GM23338 (cell line): ENCODE results near the gene PGLYRP1. TPM values are rescaled to one million over a fixed set of nuclear protein-coding genes. Genes with fewer than 3 reads are reported as not detected.

Experiments
- ATAC-seq: fragments of 200-7000 bp; cut with Tn5 transposase; 3 replicates; pipeline ENCODE4 v1.9.1; 2020
- DNase-seq: peaks from one replicate; pipeline ENCODE4 v3.0.0-alpha.2; 2015; ENCODE audit warnings: low spot score
- H2AFZ ChIP-seq: fragments of 200-600 bp; sonication (generic); 2 replicates; pipeline ENCODE4 v1.8.0; 2016; ENCODE audit warnings: antibody characterized with exemption, mild to moderate bottlenecking, moderate library complexity
- H3F3A ChIP-seq: fragments of 200-600 bp; sonication (generic); replicated peaks from 2 replicates; pipeline ENCODE4 v1.8.0; 2017; ENCODE audit warnings: antibody characterized with exemption, mixed run types, low read depth
- H3K27ac ChIP-seq: fragments of 200-600 bp; sonication (generic); 2 replicates; pipeline ENCODE4 v1.6.1; 2016; ENCODE audit warnings: low read depth
- H3K27me3 ChIP-seq: fragments of 200-600 bp; sonication (generic); 2 replicates; pipeline ENCODE4 v1.8.0; 2016; ENCODE audit warnings: mild to moderate bottlenecking, mixed run types, moderate library complexity; ENCODE audit not compliant: insufficient read depth
- H3K36me3 ChIP-seq: fragments of 200-600 bp; sonication (generic); 2 replicates; pipeline ENCODE4 v1.8.0; 2016; ENCODE audit warnings: mild to moderate bottlenecking; ENCODE audit not compliant: insufficient read depth
- H3K4me1 ChIP-seq: fragments of 200-600 bp; sonication (generic); 2 replicates; pipeline ENCODE4 v1.8.0; 2016; ENCODE audit warnings: mild to moderate bottlenecking, moderate library complexity; ENCODE audit not compliant: insufficient read depth
- H3K4me2 ChIP-seq: fragments of 200-600 bp; sonication (generic); 2 replicates; pipeline ENCODE4 v1.7.1; 2017; ENCODE audit warnings: mixed run types
- H3K4me3 ChIP-seq: fragments of 200-600 bp; sonication (generic); 2 replicates; pipeline ENCODE4 v1.6.1; 2016; ENCODE audit warnings: mixed run types
- H3K79me2 ChIP-seq: fragments of 200-600 bp; sonication (generic); replicated peaks from 2 replicates; pipeline ENCODE4 v1.8.0; 2017; ENCODE audit warnings: mild to moderate bottlenecking; ENCODE audit not compliant: insufficient read depth
- H3K9me2 ChIP-seq: fragments of 200-600 bp; sonication (generic); 2 replicates; pipeline ENCODE4 v1.8.0; 2017; ENCODE audit not compliant: insufficient read depth
- H4K20me1 ChIP-seq: fragments of 200-600 bp; sonication (generic); replicated peaks from 2 replicates; pipeline ENCODE4 v1.8.0; 2017; ENCODE audit warnings: mild to moderate bottlenecking; ENCODE audit not compliant: insufficient read depth
- H3K27ac Mint-ChIP-seq: 2 replicates; pipeline ENCODE4 v1.8.0; 2020; ENCODE audit warnings: inconsistent platforms, mild to moderate bottlenecking, moderate library complexity, mixed read lengths
- H3K27me3 Mint-ChIP-seq: 3 replicates; pipeline ENCODE4 v1.8.0; 2022; ENCODE audit warnings: low read depth, mild to moderate bottlenecking, moderate library complexity, mixed read lengths, inconsistent platforms; ENCODE audit not compliant: insufficient read depth, poor library complexity
- H3K36me3 Mint-ChIP-seq: 3 replicates; pipeline ENCODE4 v1.8.0; 2021; ENCODE audit warnings: low read depth, mild to moderate bottlenecking, inconsistent platforms, moderate library complexity, mixed read lengths
- H3K4me1 Mint-ChIP-seq: 3 replicates; pipeline ENCODE4 v1.8.0; 2020; ENCODE audit warnings: mild to moderate bottlenecking, inconsistent platforms, mixed read lengths
- H3K4me3 Mint-ChIP-seq: 3 replicates; pipeline ENCODE4 v1.8.0; 2021; ENCODE audit warnings: moderate library complexity, mild to moderate bottlenecking, inconsistent platforms, mixed read lengths
- H3K9me3 Mint-ChIP-seq: 3 replicates; pipeline ENCODE4 v1.8.0; 2020; ENCODE audit warnings: moderate library complexity, mild to moderate bottlenecking, inconsistent platforms, mixed read lengths
- NANOG ChIP-seq: IDR thresholded peaks from 2 replicates; pipeline ENCODE4 v1.6.1; 2016; ENCODE audit warnings: antibody characterized with exemption, borderline replicate concordance
- ZNF114 ChIP-seq: fragments of 250-450 bp; sonication (Bioruptor Pico); IDR thresholded peaks from 2 replicates; pipeline ENCODE4 v1.5.0; 2020; ENCODE audit warnings: mild to moderate bottlenecking, moderate library complexity
- polyA plus RNA-seq: library from polyadenylated mRNA; unstranded; fragments of >200 nt; fragmentation: Nextera tagmentation; extraction: Ambion mirVana; gene quantifications from 2 replicates; pipeline ENCODE4 v1.2.1, GENCODE V29; 2016
- total RNA-seq: library from RNA; depleted of rRNA; stranded (reverse); fragments of >200 nt; shearing (Covaris generic); gene quantifications from 2 replicates; pipeline ENCODE4 v1.2.3, GENCODE V29; 2014
- TF ChIP-seq, protein P1 (sequence below): IDR thresholded peaks from one replicate; pipeline ENCODE4 v1.6.1; 2018; ENCODE audit warnings: antibody characterized with exemption; ENCODE audit not compliant: unreplicated experiment
- TF ChIP-seq, protein P2 (sequence below), 2 experiments: fragments of 200-600 bp in 1 of 2; sonication (generic) in 1 of 2; conservative IDR thresholded peaks; 2 replicates each; pipeline versions ENCODE4 v1.5.1 to v1.6.1; 2016 to 2017; ENCODE audit warnings: antibody characterized with exemption in 2 of 2, low read depth in 2 of 2, mild to moderate bottlenecking in 2 of 2, moderate library complexity in 1 of 2

PGLYRP1 gene
- total and polyA plus RNA-seq, 2 experiments from 2014 or later: not detected

DNA sequence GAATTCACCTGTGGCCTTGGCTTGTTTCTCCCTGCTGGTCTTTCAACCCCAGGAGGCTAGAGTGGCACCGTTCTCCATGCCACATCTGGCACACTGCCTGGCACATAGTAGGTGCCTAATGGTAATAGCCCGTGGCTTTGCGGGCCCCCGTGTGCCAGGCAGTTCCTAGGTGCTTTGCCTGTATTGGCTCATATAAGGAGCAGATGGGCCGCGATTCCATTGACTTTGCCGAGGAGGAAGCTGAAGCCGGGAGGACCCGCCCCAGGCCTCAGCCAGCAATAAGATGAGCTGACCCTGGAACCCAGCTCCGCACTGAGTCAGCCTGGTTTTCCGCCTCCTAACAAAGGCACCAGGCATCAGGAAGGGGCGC is 807 bp downstream of the PGLYRP1 start:
- no peak for DNase-seq
- H3K36me3 Mint-ChIP-seq: peaks cover 12% of the 10 kb centered on the region; the same call in 2 of the 3 replicates
- peak overlapping the region; percentile 80; the same call in 1 of the 2 replicates for H2AFZ ChIP-seq
- H4K20me1 ChIP-seq: no peaks in the 10 kb centered on the region; the same call in 1 of the 2 replicates
- no peaks in the 10 kb centered on the region for H3K9me2 ChIP-seq
- peak overlapping the region; percentile 51 for H3K4me2 ChIP-seq
- H3F3A ChIP-seq: no peaks in the 10 kb centered on the region
- H3K27ac ChIP-seq: no peak overlapping the region
- peaks cover 12% of the 10 kb centered on the region for H3K27me3 Mint-ChIP-seq
- peaks cover 22% of the 10 kb centered on the region for H3K4me1 Mint-ChIP-seq
- H3K4me3 ChIP-seq: no peak overlapping the region
- peaks cover 10% of the 10 kb centered on the region for H3K4me1 ChIP-seq
- H3K27me3 ChIP-seq: no peaks in the 10 kb centered on the region
- ATAC-seq: no peak; the same call in 2 of the 3 replicates
- H3K36me3 ChIP-seq: no peaks in the 10 kb centered on the region
- H3K4me3 Mint-ChIP-seq: no peak overlapping the region; the same call in 2 of the 3 replicates
- H3K79me2 ChIP-seq: no peaks in the 10 kb centered on the region
- no peak overlapping the region; the same call in 1 of the 2 replicates for H3K27ac Mint-ChIP-seq
- H3K9me3 Mint-ChIP-seq: peaks cover 6% of the 10 kb centered on the region; the same call in 2 of the 3 replicates
- TF ChIP-seq ZNF114: no peak

DNA sequence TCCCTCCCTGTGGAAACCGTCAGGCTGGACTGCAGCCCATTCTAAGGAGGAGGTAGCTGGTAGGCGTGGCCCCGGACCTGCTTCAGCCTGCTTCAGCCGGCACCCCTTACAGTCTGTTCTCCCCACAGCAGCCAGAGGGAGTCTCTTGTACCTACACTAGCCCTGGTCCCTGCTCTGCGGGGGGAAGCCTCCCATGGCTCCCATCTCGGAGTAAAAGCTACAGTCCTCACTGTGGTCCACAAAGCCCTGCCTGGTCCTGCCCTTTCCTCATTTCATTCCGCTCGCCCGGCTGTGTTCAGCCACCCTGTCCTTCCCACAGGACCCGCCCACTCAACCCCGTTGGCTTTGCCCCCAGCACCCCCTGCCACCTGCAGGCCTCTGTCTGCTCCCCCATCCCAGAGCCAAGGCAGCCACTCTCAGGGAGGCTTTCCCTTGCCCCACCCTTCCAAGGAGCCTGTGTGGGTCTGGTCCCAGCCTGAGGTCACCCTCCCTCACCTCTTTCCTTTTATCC is 1.3 kb downstream of the PGLYRP1 start:
- DNase-seq (peak; percentile 70), ATAC-seq (peak; percentile 71)
- Histone ChIP-seq H3K4me3 (no peak overlapping the region), H3K9me2 (no peaks in the 10 kb centered on the region), H3K36me3 (no peaks in the 10 kb centered on the region), H3K79me2 (no peaks in the 10 kb centered on the region), H2AFZ (no peak overlapping the region), H3K4me2 (peak overlapping the region; percentile 51; the same call in 1 of the 2 replicates), H3F3A (no peaks in the 10 kb centered on the region), H3K4me1 (peaks cover 10% of the 10 kb centered on the region), H3K27me3 (no peaks in the 10 kb centered on the region), H4K20me1 (no peaks in the 10 kb centered on the region; the same call in 1 of the 2 replicates), H3K27ac (no peak overlapping the region)
- no peak overlapping the region; the same call in 1 of the 2 replicates for H3K27ac Mint-ChIP-seq
- peaks cover 24% of the 10 kb centered on the region for H3K4me1 Mint-ChIP-seq
- no peak overlapping the region; the same call in 2 of the 3 replicates for H3K4me3 Mint-ChIP-seq
- peaks cover 14% of the 10 kb centered on the region; the same call in 2 of the 3 replicates for H3K36me3 Mint-ChIP-seq
- TF ChIP-seq, protein P1, sequence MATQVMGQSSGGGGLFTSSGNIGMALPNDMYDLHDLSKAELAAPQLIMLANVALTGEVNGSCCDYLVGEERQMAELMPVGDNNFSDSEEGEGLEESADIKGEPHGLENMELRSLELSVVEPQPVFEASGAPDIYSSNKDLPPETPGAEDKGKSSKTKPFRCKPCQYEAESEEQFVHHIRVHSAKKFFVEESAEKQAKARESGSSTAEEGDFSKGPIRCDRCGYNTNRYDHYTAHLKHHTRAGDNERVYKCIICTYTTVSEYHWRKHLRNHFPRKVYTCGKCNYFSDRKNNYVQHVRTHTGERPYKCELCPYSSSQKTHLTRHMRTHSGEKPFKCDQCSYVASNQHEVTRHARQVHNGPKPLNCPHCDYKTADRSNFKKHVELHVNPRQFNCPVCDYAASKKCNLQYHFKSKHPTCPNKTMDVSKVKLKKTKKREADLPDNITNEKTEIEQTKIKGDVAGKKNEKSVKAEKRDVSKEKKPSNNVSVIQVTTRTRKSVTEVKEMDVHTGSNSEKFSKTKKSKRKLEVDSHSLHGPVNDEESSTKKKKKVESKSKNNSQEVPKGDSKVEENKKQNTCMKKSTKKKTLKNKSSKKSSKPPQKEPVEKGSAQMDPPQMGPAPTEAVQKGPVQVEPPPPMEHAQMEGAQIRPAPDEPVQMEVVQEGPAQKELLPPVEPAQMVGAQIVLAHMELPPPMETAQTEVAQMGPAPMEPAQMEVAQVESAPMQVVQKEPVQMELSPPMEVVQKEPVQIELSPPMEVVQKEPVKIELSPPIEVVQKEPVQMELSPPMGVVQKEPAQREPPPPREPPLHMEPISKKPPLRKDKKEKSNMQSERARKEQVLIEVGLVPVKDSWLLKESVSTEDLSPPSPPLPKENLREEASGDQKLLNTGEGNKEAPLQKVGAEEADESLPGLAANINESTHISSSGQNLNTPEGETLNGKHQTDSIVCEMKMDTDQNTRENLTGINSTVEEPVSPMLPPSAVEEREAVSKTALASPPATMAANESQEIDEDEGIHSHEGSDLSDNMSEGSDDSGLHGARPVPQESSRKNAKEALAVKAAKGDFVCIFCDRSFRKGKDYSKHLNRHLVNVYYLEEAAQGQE: no peak
- TF ChIP-seq NANOG: no peak
- TF ChIP-seq, protein P2, sequence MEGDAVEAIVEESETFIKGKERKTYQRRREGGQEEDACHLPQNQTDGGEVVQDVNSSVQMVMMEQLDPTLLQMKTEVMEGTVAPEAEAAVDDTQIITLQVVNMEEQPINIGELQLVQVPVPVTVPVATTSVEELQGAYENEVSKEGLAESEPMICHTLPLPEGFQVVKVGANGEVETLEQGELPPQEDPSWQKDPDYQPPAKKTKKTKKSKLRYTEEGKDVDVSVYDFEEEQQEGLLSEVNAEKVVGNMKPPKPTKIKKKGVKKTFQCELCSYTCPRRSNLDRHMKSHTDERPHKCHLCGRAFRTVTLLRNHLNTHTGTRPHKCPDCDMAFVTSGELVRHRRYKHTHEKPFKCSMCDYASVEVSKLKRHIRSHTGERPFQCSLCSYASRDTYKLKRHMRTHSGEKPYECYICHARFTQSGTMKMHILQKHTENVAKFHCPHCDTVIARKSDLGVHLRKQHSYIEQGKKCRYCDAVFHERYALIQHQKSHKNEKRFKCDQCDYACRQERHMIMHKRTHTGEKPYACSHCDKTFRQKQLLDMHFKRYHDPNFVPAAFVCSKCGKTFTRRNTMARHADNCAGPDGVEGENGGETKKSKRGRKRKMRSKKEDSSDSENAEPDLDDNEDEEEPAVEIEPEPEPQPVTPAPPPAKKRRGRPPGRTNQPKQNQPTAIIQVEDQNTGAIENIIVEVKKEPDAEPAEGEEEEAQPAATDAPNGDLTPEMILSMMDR (conservative IDR thresholded peaks at IDR 0.05; ENCODE audit: low read depth in 2 of 2): peak; percentile 13 to 47; a peak in 2 of 4 replicates
- peaks cover 6% of the 10 kb centered on the region; the same call in 2 of the 3 replicates for H3K9me3 Mint-ChIP-seq
- peaks cover 15% of the 10 kb centered on the region for H3K27me3 Mint-ChIP-seq
